SK-N-MC (cell line): Measurements from ENCODE around the gene ADAMTS15.

ENCODE experiments used
- DNase-seq: peaks from one replicate; pipeline ENCODE4 v3.0.0-alpha.2; 2011; ENCODE audit warnings: low read depth, low spot score
- H3K27ac ChIP-seq: fragments of 200-600 bp; sonication (generic); 2 replicates; pipeline ENCODE4 v1.5.1; 2016; ENCODE audit warnings: mixed run types
- H3K36me3 ChIP-seq: fragments of 200-600 bp; sonication (generic); 2 replicates; pipeline ENCODE4 v1.6.1; 2017; ENCODE audit warnings: antibody characterized with exemption, low read length, mixed read lengths; ENCODE audit not compliant: insufficient read depth
- H3K4me3 ChIP-seq: fragments of 200-600 bp; sonication (generic); 2 replicates; pipeline ENCODE4 v1.5.1; 2016
- H3K9ac ChIP-seq: fragments of 200-600 bp; sonication (generic); 2 replicates; pipeline ENCODE4 v1.8.0; 2017; ENCODE audit warnings: mixed run types, mixed read lengths; ENCODE audit not compliant: insufficient read length
- H3K9me3 ChIP-seq: fragments of 200-600 bp; sonication (generic); 2 replicates; pipeline ENCODE4 v1.6.1; 2017; ENCODE audit warnings: low read depth, mild to moderate bottlenecking, antibody characterized with exemption, low read length, moderate library complexity, mixed read lengths
- EZH2 ChIP-seq: fragments of 200-600 bp; sonication (generic); IDR thresholded peaks from one replicate; pipeline ENCODE4 v1.6.1; 2017; ENCODE audit warnings: antibody characterized with exemption
- FOXP2 ChIP-seq: optimal IDR thresholded peaks from 2 replicates; pipeline ENCODE3; 2011; ENCODE audit warnings: mild to moderate bottlenecking, moderate library complexity; ENCODE audit not compliant: insufficient read depth; ENCODE audit errors: extremely low read length, control extremely low read depth
- POLR2AphosphoS5 ChIP-seq: IDR thresholded peaks from 2 replicates; pipeline ENCODE4 v1.6.1; 2012; ENCODE audit warnings: mild to moderate bottlenecking, low read depth, low read length, borderline replicate concordance

The ADAMTS15 gene

DNA sequence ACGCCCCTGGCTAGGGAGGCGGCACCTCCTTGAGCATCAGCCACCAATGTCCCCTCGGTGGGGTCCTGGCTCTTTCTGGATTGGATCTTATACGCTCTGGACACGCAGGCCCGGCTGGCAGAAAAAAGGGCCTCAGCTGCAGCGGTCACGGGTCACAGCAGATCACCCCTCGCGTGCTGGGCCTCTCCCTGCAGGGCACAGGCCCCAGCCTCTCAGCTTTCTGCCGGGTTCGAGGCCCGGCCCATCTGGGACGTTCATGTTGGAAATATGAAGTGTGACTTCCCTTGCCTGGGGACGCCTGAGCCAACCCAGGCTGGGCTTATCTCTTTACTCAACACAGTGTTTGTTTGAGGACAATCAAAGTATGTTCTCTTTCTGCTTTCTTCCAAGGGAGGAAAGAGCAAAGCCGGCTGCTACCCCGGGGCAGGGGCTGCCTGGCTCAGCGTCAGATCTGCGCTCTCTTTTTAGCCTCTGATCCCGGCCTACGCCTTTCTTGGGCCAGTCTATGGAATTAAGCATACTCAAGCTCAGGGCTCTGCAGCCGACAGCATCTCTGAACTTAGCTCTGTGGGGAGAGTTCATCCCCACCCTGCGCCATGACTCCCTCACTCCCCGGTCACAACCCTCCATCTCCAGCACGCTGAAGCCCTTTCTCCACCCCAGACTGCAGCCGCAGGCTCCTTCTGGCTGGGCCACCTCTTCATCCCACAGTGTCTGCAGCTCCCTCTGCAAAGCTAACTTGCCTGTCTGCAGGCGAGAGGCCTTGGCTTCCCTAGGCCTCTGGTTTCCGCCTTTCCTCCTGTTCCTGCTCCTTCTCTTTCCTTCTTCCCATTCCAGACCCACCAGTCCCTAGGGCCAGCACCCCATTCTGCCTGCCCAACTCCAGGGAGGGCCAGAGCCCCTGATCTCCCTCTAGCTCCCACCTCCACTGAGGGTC is 38.8 kb downstream of the ADAMTS15 start:
- no peaks in the 10 kb centered on the region for H3K36me3 ChIP-seq
- H3K27ac ChIP-seq = no peak overlapping the region
- no peak for DNase-seq
- H3K4me3 ChIP-seq = no peak overlapping the region
- no peak for TF ChIP-seq FOXP2
- TF ChIP-seq POLR2AphosphoS5 = no peak
- no peak for TF ChIP-seq EZH2
- H3K9me3 ChIP-seq = no peaks in the 10 kb centered on the region
- H3K9ac ChIP-seq = no peak overlapping the region

DNA sequence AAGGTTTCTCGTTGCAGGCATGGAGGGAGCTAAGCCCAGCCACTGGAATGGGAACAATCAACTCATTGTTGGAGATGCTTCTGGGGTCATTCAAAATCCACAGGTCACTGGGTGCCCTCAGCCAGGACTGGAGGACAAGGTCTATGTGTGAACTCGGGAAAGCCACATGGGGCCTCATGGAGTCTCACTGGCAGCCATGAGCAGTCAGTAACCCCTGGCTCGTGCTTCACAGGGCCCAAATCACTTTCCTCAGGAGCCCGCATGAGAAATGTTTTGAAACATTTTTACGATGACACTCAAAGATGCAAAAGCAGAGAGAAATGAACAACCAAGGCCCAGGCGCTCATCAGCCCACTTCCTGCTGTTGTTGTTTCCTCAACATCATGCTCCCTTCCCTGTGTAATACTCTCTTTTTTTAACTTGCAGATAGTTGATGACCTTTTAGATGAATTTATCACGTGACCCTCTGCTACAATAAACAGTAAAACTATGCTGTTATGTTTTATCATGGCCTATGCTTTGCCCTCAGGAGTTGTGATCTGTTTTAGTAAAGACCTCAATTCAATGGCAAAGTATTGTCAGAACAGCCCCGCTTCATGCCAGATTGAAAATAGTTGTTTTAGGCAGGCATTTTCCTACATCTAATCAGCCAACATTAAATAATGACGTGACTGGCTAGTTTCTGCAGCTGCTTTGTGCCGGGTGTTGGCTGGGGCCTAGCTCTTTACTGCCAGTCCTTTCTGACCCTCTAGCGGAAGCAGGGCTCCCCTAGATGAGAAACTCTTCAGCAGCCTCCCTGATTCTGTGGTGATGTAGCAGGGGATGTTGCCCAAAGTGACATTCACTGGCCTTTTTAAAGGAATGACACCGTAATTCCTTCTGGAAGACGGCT is 39.7 kb downstream of the ADAMTS15 start:
- TF ChIP-seq FOXP2 (no peak), EZH2 (no peak), POLR2AphosphoS5 (no peak)
- Histone ChIP-seq H3K9me3 (no peaks in the 10 kb centered on the region), H3K4me3 (no peak overlapping the region), H3K9ac (no peak overlapping the region), H3K36me3 (no peaks in the 10 kb centered on the region), H3K27ac (no peak overlapping the region)
- no peak for DNase-seq

DNA sequence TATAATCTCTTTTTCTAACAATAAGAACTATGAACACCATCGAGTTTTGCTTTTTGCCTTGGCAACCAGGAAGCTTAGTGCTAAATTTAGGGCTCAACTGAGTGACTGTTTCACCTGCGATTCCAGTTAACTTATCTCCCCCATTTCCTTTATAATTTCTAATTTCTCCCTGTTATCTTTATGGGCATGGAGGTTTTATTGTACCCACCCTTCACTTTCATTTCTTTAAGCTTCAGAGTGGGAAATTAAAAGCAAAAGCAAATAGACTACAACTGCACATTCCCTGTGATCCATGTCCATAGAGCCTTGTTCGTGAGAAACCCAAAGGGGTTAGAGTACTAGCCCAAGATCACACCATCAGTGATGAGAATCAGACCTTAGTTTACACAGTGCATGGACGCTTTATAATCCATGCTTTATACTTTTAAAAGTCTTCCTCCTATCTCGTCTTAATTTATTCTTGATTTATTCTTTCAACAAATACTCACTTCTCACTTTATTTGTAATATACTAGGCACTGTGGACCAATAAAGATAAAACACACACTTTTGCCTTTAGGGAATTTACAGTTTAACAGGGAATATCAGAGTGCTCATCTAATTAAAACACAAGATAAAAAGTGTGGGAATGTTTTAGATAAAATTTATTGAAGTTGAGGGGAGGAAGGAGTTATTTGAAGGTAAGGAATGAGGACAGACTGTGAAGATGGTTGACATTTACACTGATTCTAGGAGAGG is 40.6 kb downstream of the ADAMTS15 start:
- Histone ChIP-seq H3K36me3 (no peaks in the 10 kb centered on the region), H3K27ac (no peak overlapping the region), H3K9me3 (no peaks in the 10 kb centered on the region), H3K4me3 (no peak overlapping the region), H3K9ac (no peak overlapping the region)
- no peak for DNase-seq
- no peak for TF ChIP-seq EZH2

DNA sequence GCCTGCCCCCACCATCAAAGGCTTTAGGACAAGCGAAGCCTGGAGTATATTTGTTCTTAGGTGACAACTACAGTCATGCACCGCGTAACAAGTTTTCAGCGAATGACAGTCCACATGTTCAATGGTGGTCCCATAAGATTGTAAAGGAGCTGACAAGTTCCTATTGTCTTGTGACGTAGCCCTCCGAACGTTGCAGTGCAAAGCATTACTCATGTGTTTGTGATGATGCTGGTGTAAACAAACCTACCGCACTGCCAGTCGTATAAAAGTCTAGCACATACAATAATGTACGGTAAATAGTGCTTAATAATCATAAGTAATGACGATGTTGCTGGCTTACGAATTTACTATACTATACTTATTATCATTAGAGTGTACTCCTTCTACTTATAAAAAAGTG is 41.3 kb downstream of the ADAMTS15 start:
- no peak for TF ChIP-seq POLR2AphosphoS5
- TF ChIP-seq FOXP2 = no peak
- no peak for TF ChIP-seq EZH2
- H3K9me3 ChIP-seq = no peaks in the 10 kb centered on the region

DNA sequence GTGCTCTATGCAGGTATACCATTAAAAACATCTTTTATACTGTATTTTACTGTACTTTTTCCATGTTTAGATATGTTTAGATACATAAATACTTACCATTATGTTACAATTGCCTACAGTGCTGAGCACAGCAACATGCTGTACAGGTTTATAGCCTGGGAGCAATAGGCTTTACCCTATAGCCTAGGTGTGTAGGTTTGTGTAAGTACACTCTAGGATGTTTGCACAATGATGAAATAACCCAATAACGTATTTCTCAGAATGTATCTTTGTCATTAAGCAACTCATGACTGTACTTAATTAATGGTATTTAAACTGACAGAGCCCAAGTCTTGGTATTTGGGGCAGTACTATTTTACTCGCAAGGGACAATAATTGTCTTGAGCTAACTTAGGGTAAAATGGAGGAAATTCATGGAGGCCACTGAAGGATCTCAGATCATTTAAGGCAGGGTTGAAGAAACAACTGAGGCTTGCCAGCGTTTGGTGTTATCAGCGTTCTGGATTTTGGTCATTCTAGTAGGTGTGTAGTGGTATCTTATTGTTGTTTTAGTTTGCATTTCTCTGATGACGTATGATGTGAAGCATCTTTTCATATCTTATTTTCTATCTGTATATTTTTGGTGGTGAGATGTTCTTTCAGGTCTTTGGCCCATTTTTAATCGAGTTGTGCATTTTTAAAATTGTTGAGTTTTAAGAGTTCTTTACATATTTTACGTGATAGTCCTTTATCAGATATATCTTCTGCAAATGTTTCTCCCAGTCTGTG is 42.4 kb downstream of the ADAMTS15 start:
- H3K9ac ChIP-seq = no peak overlapping the region
- no peak overlapping the region for H3K4me3 ChIP-seq
- no peaks in the 10 kb centered on the region for H3K9me3 ChIP-seq
- no peak overlapping the region for H3K27ac ChIP-seq
- TF ChIP-seq EZH2 (no peak), FOXP2 (no peak), POLR2AphosphoS5 (no peak)
- no peak for DNase-seq
- H3K36me3 ChIP-seq = no peaks in the 10 kb centered on the region

More for the DNA sequence above, 41.3 kb downstream of the ADAMTS15 start:
- no peaks in the 10 kb centered on the region for H3K36me3 ChIP-seq
- no peak overlapping the region for H3K27ac ChIP-seq
- no peak for DNase-seq
- no peak overlapping the region for H3K4me3 ChIP-seq
- no peak overlapping the region for H3K9ac ChIP-seq

DNA sequence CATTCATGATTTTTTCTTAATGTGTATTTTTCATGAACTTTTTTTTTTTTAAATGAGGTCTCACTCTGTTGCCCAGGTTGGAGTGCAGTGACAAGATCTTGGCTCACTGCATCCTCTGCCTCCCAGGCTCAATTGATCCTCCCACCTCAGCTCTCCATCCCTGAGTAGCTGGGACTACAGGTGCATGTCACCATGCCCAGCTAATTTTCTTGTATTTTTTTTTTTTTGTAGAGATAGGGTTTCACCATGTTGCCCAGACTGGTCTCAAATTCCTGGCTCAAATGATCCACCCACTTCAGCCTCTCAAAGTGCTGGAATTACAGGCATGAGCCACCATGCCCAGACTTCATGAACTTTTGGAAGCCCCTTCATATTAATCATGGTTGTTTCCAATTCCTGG is 49.7 kb downstream of the ADAMTS15 start:
- H3K9me3 ChIP-seq = no peaks in the 10 kb centered on the region
- H3K4me3 ChIP-seq = no peak overlapping the region
- no peak overlapping the region for H3K27ac ChIP-seq
- H3K36me3 ChIP-seq = no peaks in the 10 kb centered on the region
- H3K9ac ChIP-seq = no peak overlapping the region
- TF ChIP-seq EZH2 (no peak), POLR2AphosphoS5 (no peak)
- DNase-seq = no peak

DNA sequence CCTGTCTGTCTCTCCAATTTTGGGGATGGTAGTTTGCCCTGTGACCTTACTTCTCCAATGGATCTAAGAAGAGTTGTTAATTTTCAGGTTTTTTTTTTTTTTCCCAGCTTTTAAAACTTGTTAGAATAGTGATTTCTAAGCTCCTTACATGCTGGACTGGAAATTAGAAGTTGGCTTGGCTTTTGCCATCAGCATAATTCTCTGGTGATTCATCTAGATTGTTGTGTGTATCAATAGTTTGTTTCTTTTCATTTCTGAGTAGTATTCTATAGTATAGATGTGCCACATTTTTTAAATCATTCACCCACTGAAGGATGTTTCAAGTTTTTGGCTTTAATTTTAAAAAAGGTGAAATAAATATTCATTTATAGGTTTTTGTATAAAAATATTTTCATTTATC is 51.4 kb downstream of the ADAMTS15 start:
- Histone ChIP-seq H3K4me3 (no peak overlapping the region), H3K27ac (no peak overlapping the region), H3K9me3 (no peaks in the 10 kb centered on the region), H3K9ac (no peak overlapping the region), H3K36me3 (no peaks in the 10 kb centered on the region)
- TF ChIP-seq FOXP2 (no peak), POLR2AphosphoS5 (no peak), EZH2 (no peak)
- no peak for DNase-seq
